Measurements from ENCODE around the gene ATP8A2.

DNA sequence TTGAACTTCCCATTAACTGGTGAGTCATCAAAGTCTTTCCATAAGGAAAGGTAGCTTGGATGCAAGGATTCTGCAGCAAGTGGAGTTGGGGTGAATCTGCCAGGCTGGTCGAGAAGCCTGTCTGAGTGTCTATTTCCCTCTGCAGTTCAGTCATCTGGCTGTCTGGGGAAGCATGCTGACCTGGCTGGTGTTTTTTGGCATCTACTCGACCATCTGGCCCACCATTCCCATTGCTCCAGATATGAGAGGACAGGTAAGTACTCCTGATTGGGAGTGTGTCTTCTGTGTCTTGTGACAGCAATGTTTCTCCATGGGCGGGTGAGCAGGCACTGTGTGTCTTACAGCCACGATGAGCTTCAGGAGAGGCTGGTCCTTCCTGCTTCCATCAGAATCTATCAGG is 490.4 kb downstream of the ATP8A2 start:
- TF ChIP-seq, protein P1, sequence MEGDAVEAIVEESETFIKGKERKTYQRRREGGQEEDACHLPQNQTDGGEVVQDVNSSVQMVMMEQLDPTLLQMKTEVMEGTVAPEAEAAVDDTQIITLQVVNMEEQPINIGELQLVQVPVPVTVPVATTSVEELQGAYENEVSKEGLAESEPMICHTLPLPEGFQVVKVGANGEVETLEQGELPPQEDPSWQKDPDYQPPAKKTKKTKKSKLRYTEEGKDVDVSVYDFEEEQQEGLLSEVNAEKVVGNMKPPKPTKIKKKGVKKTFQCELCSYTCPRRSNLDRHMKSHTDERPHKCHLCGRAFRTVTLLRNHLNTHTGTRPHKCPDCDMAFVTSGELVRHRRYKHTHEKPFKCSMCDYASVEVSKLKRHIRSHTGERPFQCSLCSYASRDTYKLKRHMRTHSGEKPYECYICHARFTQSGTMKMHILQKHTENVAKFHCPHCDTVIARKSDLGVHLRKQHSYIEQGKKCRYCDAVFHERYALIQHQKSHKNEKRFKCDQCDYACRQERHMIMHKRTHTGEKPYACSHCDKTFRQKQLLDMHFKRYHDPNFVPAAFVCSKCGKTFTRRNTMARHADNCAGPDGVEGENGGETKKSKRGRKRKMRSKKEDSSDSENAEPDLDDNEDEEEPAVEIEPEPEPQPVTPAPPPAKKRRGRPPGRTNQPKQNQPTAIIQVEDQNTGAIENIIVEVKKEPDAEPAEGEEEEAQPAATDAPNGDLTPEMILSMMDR (IDR thresholded peaks at IDR 0.05), result no peak
- TF ChIP-seq POLR2A (IDR thresholded peaks at IDR 0.05) (no peak), EP300 (IDR thresholded peaks at IDR 0.05) (no peak), POLR2AphosphoS5 (IDR thresholded peaks at IDR 0.05) (no peak)
